Neuron (in vitro differentiated cells): ENCODE data around the gene AHSP.
"Not testable (repeated sequence)": the region's sequence is repeated elsewhere in the genome, so short reads cannot be mapped to it uniquely, and the experiment has no call there.

ENCODE experiments used
- H2AFZ ChIP-seq: one replicate; pipeline ENCODE4 v1.6.1; 2013; ENCODE audit warnings: low read depth, mild to moderate bottlenecking, inconsistent platforms, low read length, moderate library complexity
- H3K27me3 ChIP-seq: one replicate; pipeline ENCODE4 v1.6.1; 2013; ENCODE audit warnings: low read length; ENCODE audit not compliant: insufficient read depth
- H3K36me3 ChIP-seq: one replicate; pipeline ENCODE4 v1.6.1; 2013; ENCODE audit warnings: low read length; ENCODE audit not compliant: insufficient read depth
- H3K4me1 ChIP-seq: one replicate; pipeline ENCODE4 v1.6.1; 2013; ENCODE audit warnings: low read length; ENCODE audit not compliant: insufficient read depth
- H3K4me3 ChIP-seq: 2 replicates; pipeline ENCODE4 v1.5.1; 2013; ENCODE audit warnings: mild to moderate bottlenecking, low read length, moderate library complexity
- H3K9me3 ChIP-seq: one replicate; pipeline ENCODE4 v1.6.1; 2013; ENCODE audit warnings: low read length

Gene AHSP

GRCh38 chr16:31527734-31528274, at the start of gene AHSP:
TSS of gene AHSP (plus strand) at chr16:31527900. CDS start at chr16:31528140, 240 bp downstream.
- H3K9me3 ChIP-seq, result peaks cover 3% of the 10 kb centered on the region

GRCh38 chr16:31478956-31479355, 48.7 kb upstream of the AHSP start:
- Histone ChIP-seq H3K4me3 (no peak overlapping the region), H3K9me3 (no peaks in the 10 kb centered on the region), H3K27me3 (no peaks in the 10 kb centered on the region), H2AFZ (no peak overlapping the region), H3K4me1 (no peaks in the 10 kb centered on the region), H3K36me3 (peaks cover 5% of the 10 kb centered on the region)

More at GRCh38 chr16:31527734-31528274, at the start of gene AHSP:
- no peaks in the 10 kb centered on the region for H3K36me3 ChIP-seq
- H3K4me3 ChIP-seq, result no peak within 1 kb of the TSS
- H3K4me1 ChIP-seq, result peaks cover 3% of the 10 kb centered on the region
- peaks cover 41% of the 10 kb centered on the region for H3K27me3 ChIP-seq
- H2AFZ ChIP-seq, result no peak within 1 kb of the TSS

- H3K36me3 ChIP-seq, result peaks cover 5% of the 10 kb centered on the region
- peaks cover 4% of the 10 kb centered on the region for H3K4me1 ChIP-seq
- H2AFZ ChIP-seq, result no peak overlapping the region
- no peaks in the 10 kb centered on the region for H3K9me3 ChIP-seq
- no peaks in the 10 kb centered on the region for H3K27me3 ChIP-seq
- H3K4me3 ChIP-seq, result no peak overlapping the region
Observed at GRCh38 chr16:31479751-31480150, 47.9 kb upstream of the AHSP start.

- H3K4me3 ChIP-seq, result no peak overlapping the region
- no peaks in the 10 kb centered on the region for H3K9me3 ChIP-seq
- no peaks in the 10 kb centered on the region for H3K27me3 ChIP-seq
- peaks cover under 1% of the 10 kb centered on the region for H3K36me3 ChIP-seq
- H3K4me1 ChIP-seq, result peaks cover 5% of the 10 kb centered on the region
- no peak overlapping the region for H2AFZ ChIP-seq
Observed at GRCh38 chr16:31480851-31481536, 46.7 kb upstream of the AHSP start.

GRCh38 chr16:31483081-31483480, 44.6 kb upstream of the AHSP start, which contains the start of gene SLC5A2:
TSS of gene SLC5A2 (plus strand) at chr16:31483123. CDS start at chr16:31483137, 14 bp downstream.
- Histone ChIP-seq H3K9me3 (no peaks in the 10 kb centered on the region), H3K27me3 (no peaks in the 10 kb centered on the region)

GRCh38 chr16:31484048-31484447, 43.7 kb upstream of the AHSP start:
- not testable (repeated sequence) for H3K36me3 ChIP-seq, H3K4me3 ChIP-seq, H3K27me3 ChIP-seq, H3K9me3 ChIP-seq, H3K4me1 ChIP-seq, H2AFZ ChIP-seq

More at GRCh38 chr16:31483081-31483480, 44.6 kb upstream of the AHSP start, which contains the start of gene SLC5A2:
- no peak within 1 kb of the TSS for H2AFZ ChIP-seq
- H3K4me1 ChIP-seq, result peaks cover 5% of the 10 kb centered on the region
- H3K36me3 ChIP-seq, result no peaks in the 10 kb centered on the region
- no peak within 1 kb of the TSS for H3K4me3 ChIP-seq

GRCh38 chr16:31484491-31485171, 43.1 kb upstream of the AHSP start:
- Histone ChIP-seq H3K4me1 (peaks cover 5% of the 10 kb centered on the region), H3K27me3 (no peaks in the 10 kb centered on the region), H2AFZ (no peak overlapping the region), H3K4me3 (no peak overlapping the region), H3K9me3 (peaks cover 2% of the 10 kb centered on the region), H3K36me3 (peaks cover 13% of the 10 kb centered on the region)

- no peaks in the 10 kb centered on the region for H3K27me3 ChIP-seq
- H2AFZ ChIP-seq, result no peak overlapping the region
- peaks cover 22% of the 10 kb centered on the region for H3K36me3 ChIP-seq
- peaks cover 5% of the 10 kb centered on the region for H3K4me1 ChIP-seq
- no peak overlapping the region for H3K4me3 ChIP-seq
- H3K9me3 ChIP-seq, result peaks cover 2% of the 10 kb centered on the region
Observed at GRCh38 chr16:31485571-31485970, 42.1 kb upstream of the AHSP start.

- no peak overlapping the region for H3K4me3 ChIP-seq
- no peaks in the 10 kb centered on the region for H3K27me3 ChIP-seq
- H3K9me3 ChIP-seq, result peaks cover 2% of the 10 kb centered on the region
- peaks cover 27% of the 10 kb centered on the region for H3K36me3 ChIP-seq
- peaks cover 5% of the 10 kb centered on the region for H3K4me1 ChIP-seq
- no peak overlapping the region for H2AFZ ChIP-seq
Observed at GRCh38 chr16:31486045-31486444, 41.7 kb upstream of the AHSP start.

- Histone ChIP-seq H3K9me3 (peaks cover 2% of the 10 kb centered on the region), H3K4me1 (peaks cover 5% of the 10 kb centered on the region), H3K27me3 (no peaks in the 10 kb centered on the region), H3K36me3 (peaks cover 35% of the 10 kb centered on the region), H3K4me3 (peak overlapping the region; percentile 27), H2AFZ (peak overlapping the region; percentile 22)
Observed at GRCh38 chr16:31487071-31487719, 40.5 kb upstream of the AHSP start.

GRCh38 chr16:31487720-31488467, 39.8 kb upstream of the AHSP start:
- H2AFZ ChIP-seq, result peak overlapping the region; percentile 22
- H3K27me3 ChIP-seq, result no peaks in the 10 kb centered on the region
- peaks cover 5% of the 10 kb centered on the region for H3K4me1 ChIP-seq

GRCh38 chr16:31488468-31489297, 39.0 kb upstream of the AHSP start:
- H3K27me3 ChIP-seq, result no peaks in the 10 kb centered on the region

More at GRCh38 chr16:31487720-31488467, 39.8 kb upstream of the AHSP start:
- peaks cover 2% of the 10 kb centered on the region for H3K9me3 ChIP-seq
- H3K36me3 ChIP-seq, result peaks cover 41% of the 10 kb centered on the region
- H3K4me3 ChIP-seq, result peak overlapping the region; percentile 27

More at GRCh38 chr16:31488468-31489297, 39.0 kb upstream of the AHSP start:
- Histone ChIP-seq H2AFZ (no peak overlapping the region), H3K9me3 (peaks cover 2% of the 10 kb centered on the region), H3K4me3 (no peak overlapping the region), H3K4me1 (peaks cover 5% of the 10 kb centered on the region), H3K36me3 (peaks cover 49% of the 10 kb centered on the region)
